Body of pancreas (tissue), 4 donors: ENCODE results near the gene MISFA. TPM values are rescaled to one million over a fixed set of nuclear protein-coding genes. Genes with fewer than 3 reads are reported as not detected.
"Not testable (repeated sequence)": the region's sequence is repeated elsewhere in the genome, so short reads cannot be mapped to it uniquely, and the experiment has no call there.

Experiments
- ATAC-seq: fragments of 150-250 bp; one replicate; pipeline ENCODE4 v1.9.1; 2016
- DNase-seq, 4 donors: peaks; one replicate each; pipeline ENCODE4 v3.0.0-alpha.2; 2019
- H3K27ac ChIP-seq, 4 donors: fragments of 200-600 bp; sonication (generic); 1 replicate in 3 of 4; 2 replicates in 1 of 4; pipeline versions ENCODE4 v1.5.1 to v1.6.1; 2016 to 2019; ENCODE audit warnings: mild to moderate bottlenecking in 1 of 4, mixed read lengths in 1 of 4, moderate library complexity in 1 of 4
- H3K27me3 ChIP-seq, 2 donors: fragments of 200-600 bp; sonication (generic); one replicate each; pipeline ENCODE4 v1.6.0; 2016; ENCODE audit warnings: mild to moderate bottlenecking in 1 of 2
- H3K36me3 ChIP-seq, 2 donors: fragments of 200-600 bp; sonication (generic); replicated peaks in 1 of 2; 2 replicates each; pipeline ENCODE4 v1.5.1; 2016; ENCODE audit warnings: low read depth in 2 of 2; ENCODE audit not compliant: insufficient read depth in 1 of 2
- H3K4me1 ChIP-seq: fragments of 200-600 bp; sonication (generic); one replicate; pipeline ENCODE4 v1.6.0; 2016
- H3K4me3 ChIP-seq, 2 donors: fragments of 200-600 bp; sonication (generic); 1 replicate in 1 of 2; 2 replicates in 1 of 2; pipeline ENCODE4 v1.5.1; 2016 to 2019
- H3K9me3 ChIP-seq, 3 donors: fragments of 200-600 bp; sonication (generic); 1 replicate in 2 of 3; 2 replicates in 1 of 3; pipeline ENCODE4 v1.5.1; 2016
- CTCF ChIP-seq, 7 experiments: fragments of 450-650 bp in 4 of 7; fragments of 200-600 bp in 3 of 7; sonication (generic) in 3 of 7; IDR thresholded peaks; one replicate each; pipeline ENCODE4 v1.5.1; 2016 to 2019; ENCODE audit warnings: antibody characterized with exemption in 7 of 7
- POLR2A ChIP-seq, 3 donors: fragments of 450-650 bp; IDR thresholded peaks; one replicate each; pipeline ENCODE4 v1.6.1; 2016; ENCODE audit warnings: antibody characterized with exemption in 3 of 3, mild to moderate bottlenecking in 2 of 3
- WGBS, 2 donors: methylation state at CpG; one replicate each; pipeline ENCODE4 v1.1.5; 2017; 5-methylcytosine and 5-hydroxymethylcytosine counted together
- intact Hi-C: fragments of 100-400 bp; cut with DNase I; formaldehyde crosslinking; loops from one replicate; pipeline ENCODE4 v1.15.1; 2023
- total RNA-seq, 2 donors: library from RNA; depleted of rRNA; stranded (reverse); fragments of >200 nt; gene quantifications; one replicate each; pipeline ENCODE4 v1.1.0, GENCODE V29; 2016

Gene MISFA
- total RNA-seq, 2 donors from 2014 or later = not detected

GRCh38 chr11:18590571-18590970 is 9.0 kb upstream of the MISFA start:
- Histone ChIP-seq H3K9me3 (no peaks in the 10 kb centered on the region), H3K4me3 (no peak overlapping the region), H3K27me3 (no peaks in the 10 kb centered on the region), H3K36me3 (no peaks in the 10 kb centered on the region), H3K27ac (no peak overlapping the region), H3K4me1 (peaks cover 35% of the 10 kb centered on the region)
- WGBS, 2 donors = 37 to 39% methylated on average over 2 of the region's 2 CpGs
- intact Hi-C loops = no loop called here
- DNase-seq (no peak), ATAC-seq (no peak)
- TF ChIP-seq POLR2A (IDR thresholded peaks at IDR 0.05) = no peak
- no peak for TF ChIP-seq CTCF (IDR thresholded peaks at IDR 0.05)

DNA sequence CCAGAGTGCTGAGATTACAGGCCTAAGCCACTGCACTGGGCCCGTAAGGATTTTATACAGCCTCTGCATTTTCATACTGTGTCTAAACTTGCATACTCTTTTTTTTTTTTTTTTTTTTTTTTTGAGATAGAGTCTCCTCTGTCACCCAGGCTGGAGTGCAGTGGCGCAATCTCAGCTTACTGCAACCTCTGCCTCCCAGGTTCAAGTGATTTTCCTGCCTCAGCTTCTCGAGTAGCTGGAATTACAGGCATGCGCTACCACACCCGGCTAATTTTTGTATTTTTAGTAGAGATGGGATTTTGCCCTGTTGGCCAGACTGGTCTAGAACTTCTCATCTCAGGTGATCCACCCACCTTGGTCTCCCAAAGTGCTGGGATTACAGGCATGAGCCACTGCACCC is 5.5 kb upstream of the MISFA start:
- ATAC-seq, H3K27me3 ChIP-seq, H3K9me3 ChIP-seq, H3K4me3 ChIP-seq, intact Hi-C loops, H3K27ac ChIP-seq, H3K36me3 ChIP-seq, DNase-seq: not testable (repeated sequence)
- peaks cover 21% of the 10 kb centered on the region for H3K4me1 ChIP-seq
- 86 to 95% methylated on average over 5 of the region's 5 CpGs for WGBS, 2 donors

DNA sequence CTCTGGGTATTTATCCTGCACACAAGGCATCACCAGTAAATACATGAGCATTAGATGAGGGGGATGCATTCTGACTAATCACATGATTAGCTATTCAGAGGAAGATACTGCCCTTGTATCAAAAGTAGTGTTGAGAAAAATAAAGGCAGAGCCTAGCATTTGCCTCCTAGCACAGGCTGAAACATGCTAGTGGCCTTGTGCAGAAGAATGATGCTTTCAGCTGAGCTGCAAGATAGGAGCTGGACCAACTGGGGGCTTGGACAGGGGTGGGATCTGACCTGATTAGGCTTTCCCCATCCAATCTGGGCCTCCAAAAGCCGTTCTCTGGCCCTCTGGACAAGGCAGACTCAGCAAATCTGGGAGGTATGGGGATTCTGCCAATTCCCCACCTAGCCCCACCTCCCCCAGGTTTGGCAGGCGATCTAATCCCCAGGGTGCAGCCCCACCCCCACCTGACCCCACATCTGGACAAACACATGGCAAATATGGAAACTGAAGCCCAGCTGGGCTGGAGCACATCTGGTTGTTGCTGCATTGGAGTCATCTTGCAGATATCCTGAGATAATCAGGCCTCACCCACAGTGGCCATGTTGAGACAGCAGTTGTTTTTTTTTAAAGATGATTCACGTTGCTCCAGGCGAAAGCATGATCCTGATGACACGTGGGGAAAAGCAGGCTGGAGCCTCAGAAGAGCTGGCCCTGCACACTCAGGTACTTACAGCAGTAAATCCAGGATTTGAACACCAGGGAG is 4.4 kb upstream of the MISFA start:
- no peak for ATAC-seq

DNA sequence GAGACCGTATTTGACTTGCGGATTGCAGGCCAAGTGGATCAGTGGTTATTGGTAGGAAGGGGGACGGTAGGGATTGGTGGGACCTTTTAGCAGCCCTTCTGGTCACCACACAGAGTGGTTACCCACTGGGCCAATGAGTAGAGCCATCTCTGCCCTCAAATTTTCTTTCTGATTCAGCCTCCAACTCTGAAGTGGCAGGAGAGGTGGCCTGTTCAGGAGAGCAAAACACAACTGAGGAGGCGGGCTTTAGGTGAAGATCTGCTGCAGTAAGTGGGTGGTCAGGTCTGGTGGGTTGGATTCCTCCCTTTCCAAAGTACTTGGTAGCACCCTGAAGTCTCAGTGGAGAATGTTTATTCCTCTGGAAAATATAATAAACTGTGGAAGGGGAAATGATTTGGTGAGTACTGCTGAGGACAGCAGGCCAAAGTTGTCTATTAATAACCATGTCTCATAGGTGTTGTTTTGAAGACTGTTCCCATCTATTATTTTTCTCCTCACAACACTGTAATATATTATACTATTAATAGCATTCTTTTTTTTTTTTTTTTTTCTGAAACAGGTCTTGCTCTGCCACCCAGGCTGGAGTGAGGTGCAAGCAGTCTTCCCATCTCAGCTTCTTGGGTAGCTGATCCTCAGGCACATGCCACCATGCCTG is 1.5 kb downstream of the MISFA start:
- WGBS, 2 donors = 92 to 94% methylated on average over 4 of the region's 4 CpGs
- Histone ChIP-seq H3K4me3 (no peak overlapping the region), H3K4me1 (no peaks in the 10 kb centered on the region), H3K9me3 (no peaks in the 10 kb centered on the region), H3K27ac (no peak overlapping the region), H3K27me3 (no peaks in the 10 kb centered on the region), H3K36me3 (peaks cover 0 to 3% of the 10 kb centered on the region in 2 donors)
- TF ChIP-seq POLR2A (IDR thresholded peaks at IDR 0.05) (no peak), CTCF (IDR thresholded peaks at IDR 0.05) (no peak)
- DNase-seq (no peak), ATAC-seq (no peak)
- intact Hi-C loops = no loop called here

More for the DNA sequence above, 4.4 kb upstream of the MISFA start:
- intact Hi-C loops = no loop called here
- Histone ChIP-seq H3K27me3 (no peaks in the 10 kb centered on the region), H3K36me3 (no peaks in the 10 kb centered on the region), H3K4me1 (peaks cover 10% of the 10 kb centered on the region), H3K9me3 (no peaks in the 10 kb centered on the region), H3K27ac (no peak overlapping the region), H3K4me3 (no peak overlapping the region)
- WGBS, 2 donors = 71 to 76% methylated on average over 5 of the region's 5 CpGs
- DNase-seq = no peak
- TF ChIP-seq CTCF (IDR thresholded peaks at IDR 0.05) (no peak), POLR2A (IDR thresholded peaks at IDR 0.05) (no peak)

DNA sequence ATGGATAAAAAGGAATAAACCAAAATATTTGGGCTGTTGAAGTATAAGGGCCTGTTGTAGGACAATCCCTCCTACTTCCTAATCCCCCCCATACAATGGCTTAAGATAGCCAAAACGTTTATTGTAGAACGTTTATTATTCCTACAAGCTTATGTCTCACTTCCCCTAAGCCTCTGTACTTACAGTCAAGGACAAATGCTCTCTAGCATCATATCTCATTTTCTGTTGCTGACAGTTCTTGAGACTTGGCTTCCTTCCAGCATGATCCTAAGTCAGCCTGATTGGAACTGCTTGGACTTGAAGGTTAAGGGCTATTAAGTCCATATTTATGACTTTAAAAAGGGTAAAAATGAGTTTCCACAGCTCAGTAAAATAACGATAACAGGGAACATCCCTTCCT is 8.8 kb downstream of the MISFA start:
- H3K4me3 ChIP-seq = no peak overlapping the region

More for the DNA sequence above, 8.8 kb downstream of the MISFA start:
- TF ChIP-seq POLR2A (IDR thresholded peaks at IDR 0.05) = no peak
- TF ChIP-seq CTCF (IDR thresholded peaks at IDR 0.05) = no peak
- Histone ChIP-seq H3K4me1 (no peaks in the 10 kb centered on the region), H3K9me3 (no peaks in the 10 kb centered on the region), H3K27ac (no peak overlapping the region), H3K27me3 (no peaks in the 10 kb centered on the region), H3K36me3 (peaks cover 3 to 16% of the 10 kb centered on the region in 2 donors)
- intact Hi-C loops = no loop called here
- no peak for ATAC-seq
- 37 to 40% methylated on average over 3 of the region's 3 CpGs for WGBS, 2 donors
- no peak for DNase-seq
